KMS-11 (cell line): ENCODE results near the gene GPALPP1.

Experiments
- H2AFZ ChIP-seq: fragments of 200-600 bp; sonication (generic); 2 replicates; pipeline ENCODE4 v1.6.1; 2016; ENCODE audit warnings: antibody characterized with exemption, mixed run types, low read depth
- H3K27ac ChIP-seq: fragments of 200-600 bp; sonication (generic); 2 replicates; pipeline ENCODE4 v1.6.1; 2016; ENCODE audit warnings: mild to moderate bottlenecking, mixed run types
- H3K27me3 ChIP-seq: fragments of 200-600 bp; sonication (generic); 2 replicates; pipeline ENCODE4 v1.6.1; 2017; ENCODE audit warnings: mild to moderate bottlenecking, low read depth, mixed run types, moderate library complexity; ENCODE audit not compliant: insufficient read depth
- H3K36me3 ChIP-seq: fragments of 200-600 bp; sonication (generic); 2 replicates; pipeline ENCODE4 v1.6.1; 2017; ENCODE audit warnings: mild to moderate bottlenecking, mixed run types; ENCODE audit not compliant: insufficient read depth
- H3K4me1 ChIP-seq: fragments of 200-600 bp; sonication (generic); 2 replicates; pipeline ENCODE4 v1.6.1; 2016; ENCODE audit warnings: mild to moderate bottlenecking, low read depth, mixed run types; ENCODE audit not compliant: poor library complexity, severe bottlenecking
- H3K4me2 ChIP-seq: fragments of 200-600 bp; sonication (generic); 2 replicates; pipeline ENCODE4 v1.7.0; 2016; ENCODE audit warnings: mild to moderate bottlenecking, mixed run types
- H3K4me3 ChIP-seq: fragments of 200-600 bp; sonication (generic); IDR thresholded peaks from 2 replicates; pipeline ENCODE4 v1.6.1; 2017; ENCODE audit warnings: low read depth, low read length, mixed read lengths; ENCODE audit not compliant: insufficient read depth
- H3K79me2 ChIP-seq: fragments of 200-600 bp; sonication (generic); 2 replicates; pipeline ENCODE4 v1.6.1; 2016; ENCODE audit warnings: low read depth, mixed run types; ENCODE audit not compliant: insufficient read depth
- H3K9ac ChIP-seq: fragments of 200-600 bp; sonication (generic); 2 replicates; pipeline ENCODE4 v1.6.1; 2016; ENCODE audit warnings: mild to moderate bottlenecking, mixed run types
- H4K20me1 ChIP-seq: fragments of 200-600 bp; sonication (generic); 2 replicates; pipeline ENCODE4 v1.6.1; 2016; ENCODE audit warnings: mild to moderate bottlenecking, mixed run types; ENCODE audit not compliant: insufficient read depth
- TF ChIP-seq, protein P1 (sequence below): fragments of 200-600 bp; sonication (generic); conservative IDR thresholded peaks from 2 replicates; pipeline ENCODE4 v1.6.1; 2017; ENCODE audit warnings: low read depth, mild to moderate bottlenecking, antibody characterized with exemption, low read length, moderate library complexity, mixed read lengths

Gene GPALPP1

DNA sequence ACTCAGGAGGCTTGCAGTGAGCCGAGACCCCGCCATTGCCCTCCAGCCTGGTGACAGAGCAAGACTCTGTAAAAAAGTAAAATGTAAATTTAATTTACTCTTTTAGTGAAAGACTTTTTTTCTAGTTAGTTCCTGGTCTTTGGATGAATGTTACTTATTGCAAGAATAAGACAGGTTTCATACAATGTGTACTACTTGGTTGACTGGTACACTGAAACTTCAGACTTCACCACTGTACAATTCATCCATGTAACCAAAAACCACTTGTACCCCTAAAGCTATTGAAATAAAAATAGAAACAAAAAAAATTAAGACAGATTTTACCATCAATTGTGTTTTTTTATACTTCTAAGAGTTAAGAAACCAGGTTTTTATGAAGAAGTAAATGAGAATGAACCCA lies 35.5 kb downstream of the GPALPP1 start:
- Histone ChIP-seq H3K36me3 (no peaks in the 10 kb centered on the region), H3K4me1 (peaks cover 3% of the 10 kb centered on the region), H3K27me3 (no peaks in the 10 kb centered on the region), H3K9ac (no peak overlapping the region), H3K4me2 (no peak overlapping the region), H3K4me3 (no peak overlapping the region), H3K79me2 (no peaks in the 10 kb centered on the region), H2AFZ (no peak overlapping the region), H3K27ac (no peak overlapping the region), H4K20me1 (no peaks in the 10 kb centered on the region)
- TF ChIP-seq, protein P1, sequence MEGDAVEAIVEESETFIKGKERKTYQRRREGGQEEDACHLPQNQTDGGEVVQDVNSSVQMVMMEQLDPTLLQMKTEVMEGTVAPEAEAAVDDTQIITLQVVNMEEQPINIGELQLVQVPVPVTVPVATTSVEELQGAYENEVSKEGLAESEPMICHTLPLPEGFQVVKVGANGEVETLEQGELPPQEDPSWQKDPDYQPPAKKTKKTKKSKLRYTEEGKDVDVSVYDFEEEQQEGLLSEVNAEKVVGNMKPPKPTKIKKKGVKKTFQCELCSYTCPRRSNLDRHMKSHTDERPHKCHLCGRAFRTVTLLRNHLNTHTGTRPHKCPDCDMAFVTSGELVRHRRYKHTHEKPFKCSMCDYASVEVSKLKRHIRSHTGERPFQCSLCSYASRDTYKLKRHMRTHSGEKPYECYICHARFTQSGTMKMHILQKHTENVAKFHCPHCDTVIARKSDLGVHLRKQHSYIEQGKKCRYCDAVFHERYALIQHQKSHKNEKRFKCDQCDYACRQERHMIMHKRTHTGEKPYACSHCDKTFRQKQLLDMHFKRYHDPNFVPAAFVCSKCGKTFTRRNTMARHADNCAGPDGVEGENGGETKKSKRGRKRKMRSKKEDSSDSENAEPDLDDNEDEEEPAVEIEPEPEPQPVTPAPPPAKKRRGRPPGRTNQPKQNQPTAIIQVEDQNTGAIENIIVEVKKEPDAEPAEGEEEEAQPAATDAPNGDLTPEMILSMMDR = no peak

DNA sequence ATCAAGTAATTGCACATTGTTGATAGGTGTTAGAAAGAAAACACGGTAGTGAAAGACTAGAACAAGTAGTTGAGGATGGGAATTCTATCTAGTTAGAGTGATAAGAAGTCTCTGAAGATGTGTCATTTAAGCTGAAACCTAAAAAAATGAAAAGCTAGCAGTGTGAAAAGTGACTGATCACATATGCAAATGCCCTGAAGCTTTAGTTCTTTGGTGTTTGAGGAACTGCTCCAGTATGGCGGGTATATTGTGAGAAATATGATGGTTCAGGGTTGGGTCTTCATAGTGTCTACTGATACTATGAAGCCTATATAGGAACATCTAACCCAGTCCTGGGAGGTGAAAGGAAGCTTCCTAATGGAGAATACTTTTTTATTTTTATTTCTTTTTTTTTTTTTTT lies 45.0 kb downstream of the GPALPP1 start:
- Histone ChIP-seq H3K4me1 (no peaks in the 10 kb centered on the region), H3K79me2 (no peaks in the 10 kb centered on the region), H4K20me1 (no peaks in the 10 kb centered on the region), H3K36me3 (no peaks in the 10 kb centered on the region), H3K27me3 (no peaks in the 10 kb centered on the region), H3K27ac (no peak overlapping the region), H3K9ac (no peak overlapping the region), H3K4me2 (no peak overlapping the region), H3K4me3 (no peak overlapping the region), H2AFZ (no peak overlapping the region)
- TF ChIP-seq, protein P1 = no peak

DNA sequence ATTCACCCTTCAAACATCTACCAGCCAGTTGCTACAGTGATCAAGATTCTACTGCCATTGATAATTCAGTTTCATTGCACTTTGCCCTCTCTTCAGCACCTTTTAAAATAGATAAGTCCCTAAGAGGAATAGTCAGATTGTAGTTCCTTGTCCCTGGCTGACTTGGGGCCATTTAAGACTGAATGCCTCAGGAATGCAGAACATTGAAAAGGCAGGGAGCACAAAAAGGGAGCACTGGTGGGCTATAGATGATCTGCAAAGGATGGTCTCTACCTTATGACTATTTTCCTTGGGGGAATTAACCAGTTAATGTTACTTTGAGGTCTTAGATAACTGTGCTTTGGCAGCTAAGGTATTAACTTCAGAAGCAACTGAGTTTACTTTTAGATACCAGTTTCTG lies 46.9 kb downstream of the GPALPP1 start:
- TF ChIP-seq, protein P1 = no peak
- Histone ChIP-seq H3K9ac (no peak overlapping the region), H3K4me1 (no peaks in the 10 kb centered on the region), H3K36me3 (no peaks in the 10 kb centered on the region), H3K4me2 (no peak overlapping the region), H3K27me3 (no peaks in the 10 kb centered on the region), H3K27ac (no peak overlapping the region), H2AFZ (no peak overlapping the region), H3K79me2 (no peaks in the 10 kb centered on the region), H4K20me1 (no peaks in the 10 kb centered on the region), H3K4me3 (no peak overlapping the region)

DNA sequence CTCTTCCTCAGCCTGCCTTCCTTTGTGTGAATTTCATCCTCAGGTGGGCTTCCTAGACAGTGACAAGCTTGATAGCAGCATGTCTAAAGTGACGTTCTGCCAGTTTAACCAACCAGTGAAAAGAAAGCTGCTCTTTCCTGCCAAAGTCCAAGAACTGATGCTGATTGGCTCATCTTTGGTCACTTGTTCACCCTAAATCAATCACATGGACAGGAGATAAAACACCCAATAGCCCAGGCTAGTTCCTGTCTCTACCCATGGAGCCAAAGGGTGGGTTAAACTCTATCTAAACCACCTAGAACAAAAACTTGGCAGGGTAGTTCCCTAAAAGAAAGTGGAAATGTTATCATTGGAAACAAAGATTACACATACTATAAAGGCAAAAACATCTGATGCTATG lies 50.8 kb downstream of the GPALPP1 start:
- no peaks in the 10 kb centered on the region for H4K20me1 ChIP-seq
- no peak overlapping the region for H3K4me2 ChIP-seq
- no peaks in the 10 kb centered on the region for H3K36me3 ChIP-seq
- no peak overlapping the region for H3K9ac ChIP-seq
- TF ChIP-seq, protein P1 = no peak
- H2AFZ ChIP-seq = no peak overlapping the region
- no peaks in the 10 kb centered on the region for H3K27me3 ChIP-seq
- H3K79me2 ChIP-seq = no peaks in the 10 kb centered on the region
- H3K4me1 ChIP-seq = no peaks in the 10 kb centered on the region
- H3K4me3 ChIP-seq = no peak overlapping the region
- no peak overlapping the region for H3K27ac ChIP-seq
